NCI-H146 treated with DMSO at 0.1 percent for 48 hours (cell line): ENCODE data around the gene CFAP57.
"Not testable (repeated sequence)": the region's sequence is repeated elsewhere in the genome, so short reads cannot be mapped to it uniquely, and the experiment has no call there.

Source experiments
- DNase-seq: peaks from one replicate; lab custom pipeline; 2025; ENCODE audit not compliant: unreplicated experiment; lab: John Stamatoyannopoulos, UW

CFAP57 gene

DNA sequence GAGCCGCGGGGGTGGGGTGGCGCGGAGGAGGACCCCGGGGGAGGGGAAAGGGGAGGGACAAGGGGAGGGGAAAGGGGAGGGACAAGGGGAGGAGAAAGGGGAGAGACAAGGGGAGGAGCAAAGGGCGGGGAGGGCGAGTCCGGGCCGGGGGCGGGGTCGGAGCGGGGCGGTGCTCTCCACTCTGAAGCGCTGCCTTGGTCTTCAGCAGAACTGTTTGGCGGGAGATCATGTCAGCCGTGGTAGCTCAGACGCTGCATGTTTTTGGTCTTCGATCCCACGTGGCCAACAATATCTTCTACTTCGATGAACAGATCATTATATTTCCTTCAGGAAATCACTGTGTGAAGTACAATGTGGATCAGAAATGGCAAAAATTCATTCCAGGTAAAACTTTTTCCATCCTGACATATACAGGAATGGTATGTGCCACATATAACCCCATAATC, 420 bp downstream of the CFAP57 start:
- peak; percentile 47 for DNase-seq

DNA sequence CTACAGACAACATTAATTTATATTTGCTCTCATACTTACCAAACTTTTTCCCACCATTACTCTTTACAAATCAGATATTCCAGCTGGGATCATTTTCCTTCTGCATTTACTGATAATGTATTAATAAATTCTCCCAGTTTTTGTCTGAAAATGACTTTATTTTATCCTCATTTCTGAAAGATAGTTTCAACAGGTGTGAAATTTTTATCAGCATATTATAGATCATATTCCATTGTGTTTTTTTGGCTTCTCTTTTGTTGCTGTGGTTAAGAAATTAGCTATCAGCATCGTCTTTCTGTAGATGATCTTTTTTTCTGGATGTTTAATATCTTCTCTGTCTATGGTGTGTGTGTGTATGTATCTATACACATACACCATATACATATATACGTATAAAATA, 2.7 kb downstream of the CFAP57 start:
- DNase-seq, result no peak

DNA sequence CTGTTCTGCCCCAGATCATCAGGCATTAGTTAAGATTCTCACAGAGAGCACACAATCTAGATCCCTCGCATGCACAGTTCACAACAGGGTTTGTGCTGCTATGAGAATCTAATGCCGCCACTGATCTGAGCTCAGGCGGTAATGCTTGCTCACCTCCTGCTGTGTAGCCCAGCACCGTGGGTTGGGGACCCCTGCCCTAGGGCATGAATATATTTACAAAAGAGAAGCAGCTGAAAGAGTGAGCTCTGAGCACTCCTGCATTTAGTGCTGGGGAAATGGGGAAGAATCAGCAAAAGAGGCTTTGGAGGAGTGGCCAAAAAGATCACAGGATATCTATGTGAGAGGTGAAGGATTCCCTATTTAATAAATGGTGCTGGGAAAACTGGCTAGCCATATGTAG, 5.6 kb downstream of the CFAP57 start:
- peak; percentile 21 for DNase-seq

DNA sequence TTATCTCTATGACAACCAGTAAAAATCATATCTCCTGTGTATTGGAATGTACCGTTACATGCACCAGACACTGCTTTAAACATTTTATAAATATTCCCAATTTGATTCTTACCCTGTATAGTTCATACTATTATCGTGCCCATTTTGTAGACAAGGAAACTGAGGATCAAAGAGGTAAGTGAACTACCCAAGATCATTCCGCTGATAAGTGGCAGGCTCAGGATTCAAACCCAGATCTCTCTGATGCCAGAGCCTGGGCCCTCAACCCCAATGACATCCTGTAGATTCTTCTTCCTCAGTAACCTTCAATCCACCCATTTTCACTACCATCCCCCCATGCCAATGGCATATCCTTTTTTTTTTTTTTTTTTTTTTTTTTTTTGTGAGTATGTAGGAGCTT, 12.3 kb downstream of the CFAP57 start:
- no peak for DNase-seq

DNA sequence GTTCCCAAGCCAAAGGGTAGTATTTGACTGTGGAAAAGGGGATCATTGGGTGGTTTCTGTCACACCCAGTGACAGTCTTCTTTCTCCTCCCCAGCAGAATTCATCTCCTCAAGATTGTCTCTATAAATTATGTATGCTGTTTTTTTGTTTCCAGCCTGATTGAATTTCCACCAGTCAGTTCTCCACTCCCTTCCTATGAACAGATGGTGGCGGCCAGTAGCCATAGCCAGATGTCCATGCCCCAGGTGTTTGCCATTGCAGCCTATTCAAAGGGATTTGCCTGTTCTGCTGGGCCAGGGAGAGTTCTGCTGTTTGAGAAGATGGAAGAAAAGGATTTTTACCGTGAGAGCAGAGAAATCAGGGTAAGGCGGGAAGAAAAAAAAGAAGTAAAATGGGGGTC, 12.9 kb downstream of the CFAP57 start:
- no peak for DNase-seq

DNA sequence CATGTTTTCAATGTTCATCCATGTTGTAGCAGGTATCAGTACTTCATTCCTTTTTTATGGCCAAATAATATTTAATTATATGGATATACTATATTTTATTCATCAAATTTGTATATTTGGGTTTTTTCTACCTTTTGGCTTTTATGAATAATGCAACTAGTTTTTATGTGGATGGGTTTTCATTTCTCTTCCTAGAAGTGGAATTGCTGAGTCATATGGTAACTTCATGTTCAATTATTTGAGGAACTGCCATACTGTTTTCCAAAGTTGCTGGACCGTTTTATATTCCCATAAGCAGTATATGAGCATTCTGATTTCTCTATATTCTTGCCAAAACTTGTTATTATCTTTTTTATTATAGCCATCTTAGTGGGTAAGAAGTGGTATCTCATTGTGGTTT, 16.0 kb downstream of the CFAP57 start:
- no peak for DNase-seq

DNA sequence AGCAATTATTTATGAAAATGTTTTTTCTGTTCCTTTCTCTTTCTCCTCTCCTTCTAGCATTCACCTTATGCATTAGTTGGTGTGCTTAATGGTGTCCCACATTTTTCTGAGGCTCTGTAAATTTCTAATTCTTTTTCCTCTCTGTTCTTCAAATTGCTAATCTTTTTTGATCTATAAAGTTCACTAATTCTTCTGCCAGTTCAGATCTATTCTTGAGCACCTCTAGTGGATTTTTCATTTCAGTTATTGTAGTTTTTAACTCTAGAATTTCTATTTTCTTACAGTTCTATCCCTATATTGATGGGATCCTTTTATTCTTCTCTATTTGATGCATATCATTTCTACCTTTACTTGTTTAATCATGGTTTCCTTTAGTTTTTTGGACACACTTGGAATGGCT, 22.4 kb downstream of the CFAP57 start:
- DNase-seq, result no peak

DNA sequence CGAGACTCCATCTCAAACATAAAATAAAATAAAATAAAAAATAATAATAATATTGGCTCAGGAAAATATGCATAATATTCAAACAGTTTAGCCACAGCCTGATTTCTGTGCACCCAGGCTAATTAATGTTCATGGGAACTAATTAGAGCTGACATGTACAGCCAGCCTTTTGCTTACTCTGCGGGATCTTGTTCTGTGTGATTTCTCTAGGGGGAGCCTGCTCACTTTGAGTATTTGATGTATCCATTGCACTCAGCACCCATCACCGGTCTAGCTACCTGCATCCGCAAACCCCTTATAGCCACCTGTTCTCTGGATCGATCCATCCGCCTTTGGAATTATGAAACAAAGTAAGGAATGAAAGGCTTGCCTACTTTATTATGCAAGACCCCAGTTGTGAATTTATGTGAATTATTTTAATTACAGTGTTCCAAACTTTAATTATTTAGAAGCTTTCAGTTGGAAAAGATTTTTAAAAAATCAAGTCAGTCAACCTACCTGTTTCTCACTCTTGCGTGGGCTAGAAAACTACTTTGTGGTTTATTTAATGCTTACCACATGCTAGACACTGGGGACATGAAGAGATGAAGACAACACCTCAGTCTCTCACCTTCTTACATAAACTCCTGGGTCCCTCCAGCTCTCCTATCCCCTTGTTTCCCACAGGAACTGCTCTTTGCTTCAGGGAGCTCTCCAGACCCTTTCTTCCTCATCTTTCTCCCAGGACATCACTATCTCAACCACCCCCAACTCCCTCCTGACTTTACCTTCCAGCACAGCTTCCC, 25.4 kb downstream of the CFAP57 start:
- DNase-seq, result no peak

DNA sequence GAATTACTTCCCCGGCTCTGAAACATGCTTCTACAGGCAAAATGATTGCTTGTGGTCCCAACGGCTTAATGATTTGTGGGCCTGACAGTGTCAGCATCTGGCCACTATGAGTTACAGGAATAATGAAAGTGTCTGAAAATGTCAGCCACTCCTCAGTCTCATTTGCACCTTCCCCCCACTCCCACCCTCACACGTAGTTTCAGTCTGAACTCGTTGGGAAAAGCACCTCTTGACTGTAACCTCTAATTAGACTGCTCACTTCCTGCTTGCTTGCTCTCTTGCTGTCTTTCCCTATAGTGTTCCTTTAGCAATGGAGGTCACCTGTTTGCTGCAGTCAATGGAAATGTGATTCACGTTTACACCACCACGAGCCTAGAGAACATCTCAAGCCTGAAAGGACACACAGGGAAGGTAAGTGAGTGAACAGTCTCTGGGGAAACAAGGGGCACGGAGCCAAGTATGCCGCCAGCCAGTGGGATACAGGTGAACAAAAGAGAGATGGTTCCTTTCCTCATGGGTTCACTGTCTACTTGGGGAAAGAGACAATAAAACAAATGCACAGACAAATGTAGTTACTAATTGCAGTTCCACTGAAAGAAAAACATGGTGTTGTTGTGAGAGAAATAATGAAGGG, 27.1 kb downstream of the CFAP57 start:
- no peak for DNase-seq

DNA sequence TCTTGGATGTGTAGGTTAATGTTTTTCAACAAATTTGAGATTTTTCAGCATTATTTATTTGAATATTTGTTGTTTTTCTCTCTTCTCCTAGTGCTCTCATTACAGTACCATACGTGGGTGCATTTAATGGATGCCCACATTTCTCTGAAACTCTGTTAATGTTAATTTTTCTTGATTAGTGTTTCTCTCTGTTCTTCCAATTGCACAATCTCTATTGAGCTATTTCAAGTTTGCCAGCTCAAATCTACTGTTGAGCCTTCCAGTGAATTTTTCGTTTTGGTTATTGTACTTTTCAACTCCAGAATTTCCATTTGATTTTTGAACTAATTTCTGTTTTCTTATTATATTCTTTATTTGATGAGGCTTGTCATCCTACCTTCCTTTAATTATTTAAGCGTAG, 31.7 kb downstream of the CFAP57 start:
- no peak for DNase-seq

DNA sequence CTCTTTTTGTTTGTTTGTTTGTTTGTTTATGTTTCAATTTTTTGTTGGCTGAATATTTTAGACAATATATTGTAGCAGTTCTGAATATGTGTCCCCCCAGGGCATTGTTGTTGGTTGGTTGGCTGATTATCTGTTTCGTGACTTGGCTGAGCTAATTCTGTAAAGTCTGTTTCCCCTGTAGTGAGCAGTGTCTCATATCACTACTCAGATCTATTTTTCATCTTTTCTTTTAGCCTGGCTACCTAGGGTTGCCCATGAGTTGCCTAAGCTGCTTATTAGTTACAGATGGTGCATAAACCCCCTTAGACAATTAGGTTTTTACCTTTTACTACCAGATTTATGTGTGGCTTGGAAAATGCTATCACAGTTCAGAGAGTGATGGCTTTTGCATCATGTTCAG, 32.3 kb downstream of the CFAP57 start:
- DNase-seq, result no peak

DNA sequence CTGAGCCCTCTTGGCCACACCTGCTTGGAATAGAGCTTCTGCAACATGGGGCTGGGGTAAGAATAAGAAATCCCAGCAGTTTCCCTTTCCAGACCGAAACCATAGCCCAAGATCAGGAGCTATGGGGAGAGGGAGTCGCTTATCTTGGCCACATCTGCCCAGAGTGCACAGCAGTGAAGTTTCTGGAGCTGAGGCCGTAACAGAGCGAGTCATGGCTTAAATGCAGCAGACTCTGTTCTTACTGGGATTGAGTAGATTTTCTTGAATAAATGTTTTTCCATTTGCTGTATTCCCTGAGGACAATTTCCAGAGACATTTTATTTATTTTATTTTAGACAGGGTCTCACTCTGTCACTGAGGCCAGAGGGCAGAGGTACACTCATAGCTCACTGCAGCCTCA, 33.5 kb downstream of the CFAP57 start:
- DNase-seq, result no peak

DNA sequence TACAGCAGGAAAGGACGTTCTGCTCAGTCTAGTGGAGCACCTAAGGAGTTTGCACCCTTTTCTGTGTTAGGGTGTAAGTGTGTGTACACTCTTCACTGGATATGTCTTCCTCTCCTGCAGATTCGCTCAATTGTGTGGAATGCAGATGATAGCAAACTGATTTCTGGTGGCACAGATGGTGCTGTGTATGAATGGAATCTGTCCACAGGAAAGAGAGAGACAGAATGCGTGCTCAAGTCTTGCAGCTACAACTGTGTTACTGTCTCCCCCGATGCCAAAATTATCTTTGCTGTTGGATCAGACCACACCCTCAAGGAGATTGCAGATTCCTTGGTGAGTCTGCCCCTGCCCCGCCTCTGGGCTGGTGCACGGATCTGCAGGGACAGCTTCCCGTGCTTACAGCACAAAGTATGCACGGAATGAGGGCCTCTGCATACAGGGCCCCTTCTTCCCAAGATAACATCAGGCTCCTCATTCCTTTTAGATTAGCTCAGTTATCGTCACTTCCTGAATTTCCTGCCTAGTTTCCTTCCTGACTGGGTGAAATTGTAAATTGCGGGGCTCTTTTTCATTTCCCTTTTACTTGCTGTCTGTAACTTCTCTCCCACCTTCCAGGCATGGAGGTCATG, 34.6 kb downstream of the CFAP57 start:
- no peak for DNase-seq

DNA sequence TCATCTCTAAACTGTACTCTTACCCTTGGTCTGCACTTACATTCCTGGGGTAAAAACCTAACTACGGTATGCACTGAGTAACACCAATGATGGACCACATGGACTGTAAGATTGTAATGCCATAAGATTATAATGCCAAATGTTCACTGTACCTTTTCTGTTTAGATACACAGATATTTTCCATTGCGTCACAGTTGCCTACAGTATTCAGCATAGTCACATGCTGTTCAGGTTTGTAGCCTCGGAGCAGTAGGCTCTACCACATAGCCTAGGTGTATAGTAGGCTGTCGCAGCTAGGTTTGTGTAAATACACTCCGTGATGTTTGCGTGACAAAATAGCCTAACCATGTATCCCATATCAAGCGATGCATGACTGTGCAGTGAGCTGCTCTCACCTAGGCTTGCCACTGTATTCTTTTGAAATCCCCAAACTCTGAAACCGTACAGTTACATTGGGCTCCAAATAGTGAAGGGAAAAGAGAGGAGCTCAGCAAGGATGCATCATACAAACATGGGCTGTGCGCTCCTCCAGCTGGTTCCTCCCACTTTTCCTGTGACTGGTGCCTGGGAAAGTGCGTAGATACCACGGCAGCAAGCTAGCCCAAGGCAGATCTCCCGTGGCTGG, 35.2 kb downstream of the CFAP57 start:
- DNase-seq, result no peak

DNA sequence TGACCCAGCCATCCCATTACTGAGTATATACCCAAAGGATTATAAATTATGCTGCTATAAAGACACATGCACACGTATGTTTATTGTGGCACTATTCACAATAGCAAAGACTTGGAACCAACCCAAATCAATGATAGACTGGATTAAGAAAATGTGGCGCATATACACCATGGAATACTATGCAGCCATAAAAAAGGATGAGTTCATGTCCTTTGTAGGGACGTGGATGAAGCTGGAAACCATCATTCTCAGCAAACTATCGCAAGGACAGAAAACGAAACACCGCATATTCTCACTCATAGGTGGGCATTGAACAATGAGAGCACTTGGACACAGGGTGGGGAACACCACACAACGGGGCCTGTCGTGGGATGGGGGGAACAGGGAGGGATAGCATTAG, 36.1 kb downstream of the CFAP57 start:
- DNase-seq, result not testable (repeated sequence)

DNA sequence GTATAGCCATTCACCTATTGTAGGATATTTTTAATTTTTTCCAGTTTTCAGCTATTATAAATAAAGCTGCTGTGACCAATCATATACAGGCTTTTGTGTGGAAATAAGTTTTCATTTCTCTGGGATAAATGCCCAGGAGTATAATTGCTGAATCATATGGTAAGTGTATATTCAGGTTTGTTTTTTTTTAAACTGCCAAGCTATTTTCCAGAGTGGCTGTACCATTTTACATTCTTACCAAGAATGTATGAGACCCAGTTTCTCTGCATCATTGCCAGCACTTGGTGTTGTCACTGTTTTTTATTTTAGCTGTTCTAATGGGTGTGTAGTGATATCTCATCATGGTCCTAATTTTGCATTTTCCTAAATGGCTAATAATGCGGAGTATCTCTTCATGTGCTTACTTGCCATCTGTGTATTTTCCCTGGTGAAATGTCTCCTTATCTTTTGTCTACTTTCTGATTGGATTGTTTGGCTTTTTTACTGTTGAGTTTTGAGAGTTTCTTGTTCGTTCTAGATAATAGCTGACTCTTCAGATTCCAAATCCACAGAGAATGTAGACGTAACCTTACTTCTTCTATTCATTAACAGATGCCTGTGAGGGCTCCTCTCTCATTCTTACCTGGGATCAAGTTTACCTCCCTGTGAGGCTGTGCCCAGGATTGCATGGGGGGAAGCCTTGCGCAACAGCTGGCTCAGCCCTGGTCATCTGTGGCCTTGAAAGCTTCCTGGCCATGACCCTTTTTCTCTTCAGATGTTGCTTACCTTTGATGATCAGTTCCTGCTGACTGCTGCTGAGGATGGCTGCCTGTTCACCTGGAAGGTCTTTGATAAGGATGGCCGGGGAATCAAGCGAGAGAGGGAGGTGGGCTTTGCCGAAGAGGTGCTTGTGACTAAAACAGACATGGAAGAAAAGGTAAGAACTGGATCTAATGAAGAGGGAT, 42.6 kb downstream of the CFAP57 start:
- no peak for DNase-seq

DNA sequence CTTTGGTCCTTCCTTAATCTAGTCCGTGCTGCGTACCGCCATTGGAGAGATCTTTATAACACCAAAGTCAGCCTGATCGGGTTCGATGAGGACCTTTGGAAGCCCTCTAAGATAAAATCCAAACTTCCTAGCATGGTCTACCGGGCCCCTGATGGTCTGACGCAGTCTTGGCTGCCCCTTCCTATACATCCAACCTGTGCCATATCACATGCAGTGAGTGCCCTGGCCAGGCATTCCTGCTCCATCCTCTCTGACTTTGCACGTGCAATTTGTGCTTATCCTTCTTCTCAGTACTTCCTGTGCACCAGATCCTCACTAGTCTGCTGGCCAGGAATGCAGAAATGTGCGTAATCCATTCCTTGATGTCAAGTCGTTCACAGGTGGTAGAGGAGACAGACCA, 45.6 kb downstream of the CFAP57 start:
- no peak for DNase-seq

DNA sequence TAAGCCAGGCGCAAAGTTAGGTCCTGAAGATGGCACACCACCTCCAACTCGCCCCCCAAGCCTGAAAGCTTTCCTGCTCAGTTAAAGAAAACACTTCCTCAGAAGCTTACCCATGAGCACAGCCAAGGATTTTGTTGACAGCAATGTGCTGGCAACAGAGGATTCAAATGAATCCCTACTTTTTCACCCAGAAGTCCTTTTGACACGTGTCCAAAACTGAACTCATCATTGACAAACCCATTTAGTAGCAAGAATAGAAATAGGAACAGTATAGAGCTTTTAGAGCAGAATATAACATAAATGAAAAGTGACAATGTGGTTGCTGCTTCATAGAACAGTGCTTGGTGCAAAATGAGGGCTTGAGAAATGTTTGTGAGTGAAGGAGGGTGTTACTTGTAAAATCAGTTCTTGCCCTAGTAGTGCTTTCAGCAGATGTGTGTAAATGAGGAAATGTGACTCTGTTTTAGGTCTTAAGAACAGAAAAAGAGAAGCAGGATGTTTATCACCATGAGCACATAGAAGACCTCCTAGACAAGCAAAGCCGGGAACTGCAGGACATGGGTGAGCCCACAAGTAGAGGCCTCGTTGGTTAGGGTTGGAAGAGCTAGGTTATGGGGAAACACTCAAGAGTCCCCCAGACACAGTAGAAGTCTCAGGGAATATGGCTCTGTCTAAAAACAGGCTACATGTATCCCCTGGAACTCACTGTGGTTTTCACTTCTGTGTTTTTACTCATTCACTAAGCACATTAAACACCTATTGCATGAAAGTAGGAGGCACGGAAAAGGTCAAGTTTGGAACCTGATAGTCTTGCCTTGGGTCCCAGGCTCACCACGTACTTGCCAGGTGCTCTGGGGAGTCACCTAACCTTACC, 49.0 kb downstream of the CFAP57 start:
- no peak for DNase-seq

DNA sequence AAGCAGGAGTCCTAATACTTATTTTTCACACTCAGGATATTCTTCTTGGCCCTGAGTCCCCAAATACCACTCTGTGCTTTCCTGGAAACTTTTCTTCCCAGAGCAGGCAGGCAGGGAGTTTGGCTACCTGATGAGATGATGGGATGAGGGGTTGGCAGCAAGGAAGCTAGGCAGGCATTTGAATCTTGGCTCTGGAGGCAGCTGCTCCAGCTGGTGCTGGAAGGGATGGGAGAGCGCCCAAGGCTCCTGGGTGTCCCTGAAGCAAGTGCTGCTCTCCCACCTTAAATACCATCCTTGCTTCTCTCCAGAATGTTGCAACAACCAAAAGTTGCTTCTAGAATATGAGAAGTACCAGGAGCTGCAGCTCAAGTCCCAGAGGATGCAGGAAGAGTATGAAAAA, 49.7 kb downstream of the CFAP57 start:
- no peak for DNase-seq

DNA sequence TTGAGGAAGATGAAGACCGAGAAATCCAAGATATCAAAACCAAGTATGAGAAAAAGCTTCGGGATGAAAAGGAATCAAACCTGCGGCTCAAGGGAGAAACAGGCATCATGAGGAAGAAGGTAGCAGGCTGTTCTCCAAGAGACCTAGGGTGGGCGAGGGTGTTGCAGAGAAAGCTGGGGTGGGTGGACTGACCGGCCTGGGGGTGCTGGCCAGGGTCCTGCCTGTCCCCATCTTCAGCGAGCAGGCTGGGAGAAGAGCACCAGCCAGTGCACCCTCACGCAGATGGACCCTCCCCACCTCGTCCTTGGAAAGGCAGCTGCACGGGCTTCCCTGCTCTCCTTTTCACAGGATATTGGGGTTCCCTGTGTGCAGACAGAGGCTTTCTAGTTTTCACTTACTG, 50.7 kb downstream of the CFAP57 start:
- no peak for DNase-seq
